ENCODE measurements around the gene ATP5ME. TPM values are rescaled to one million over a fixed set of nuclear protein-coding genes. Genes with fewer than 3 reads are reported as not detected.

Gene ATP5ME
- polyA plus RNA-seq, 3 donors, result 163 to 397 (median 367) TPM

DNA sequence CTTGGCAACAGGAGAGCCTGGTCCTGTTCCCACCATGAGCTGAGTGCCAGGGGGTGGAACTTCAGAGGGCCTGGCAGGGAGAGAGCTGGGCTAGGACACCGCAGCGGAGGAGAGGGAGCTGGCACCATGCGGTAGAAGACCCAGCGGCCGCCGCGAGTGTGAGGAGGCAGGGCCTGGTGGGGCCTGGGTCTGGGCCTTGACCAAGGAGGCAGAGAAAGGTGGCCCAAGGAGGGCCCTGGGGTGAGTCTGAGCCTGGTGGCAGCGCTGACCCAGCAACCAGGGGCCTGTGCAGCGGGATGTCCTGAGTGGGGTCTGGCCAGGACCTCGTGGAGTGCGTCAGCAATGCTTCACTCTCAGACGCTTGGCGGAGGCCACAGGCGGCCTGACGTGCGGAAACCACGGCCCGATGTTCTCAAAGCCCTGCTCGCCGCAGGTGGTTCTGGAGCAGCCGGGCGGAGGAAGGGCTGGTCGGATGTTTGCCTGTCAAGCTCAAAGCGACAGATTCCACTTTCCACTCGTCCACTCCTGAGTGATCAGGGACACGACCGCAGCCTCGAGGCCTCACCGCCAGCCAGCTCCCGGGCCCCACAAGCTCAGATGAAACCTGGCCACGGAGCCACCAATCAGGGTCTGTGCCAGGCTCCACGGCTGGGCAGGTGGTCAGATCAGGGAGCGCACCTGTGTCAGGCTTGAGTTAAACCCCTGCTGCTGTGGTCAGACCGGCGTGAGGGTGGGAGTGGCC, 20.8 kb downstream of the ATP5ME start:
- Histone ChIP-seq H3K9ac (ENCODE audit: insufficient read depth, low read length, poor library complexity, severe bottlenecking) (no peak overlapping the region), H2AFZ (ENCODE audit: insufficient read depth, low read depth, low read length, poor library complexity, severe bottlenecking) (no peak overlapping the region), H3K27ac (ENCODE audit: low read depth in 1 of 2, low read length in 2 of 2) (no peak overlapping the region), H3K4me2 (replicated peaks; ENCODE audit: extremely low read depth, low read length, poor library complexity, severe bottlenecking) (no peak overlapping the region), H3K4me3 (replicated peaks in 1 of 3; ENCODE audit: low read depth in 2 of 3, low read length in 3 of 3) (no peak overlapping the region), H3K4me1 (ENCODE audit: control insufficient read depth in 1 of 2, insufficient read depth in 2 of 2, low read length in 2 of 2) (no peaks in the 10 kb centered on the region), H3K27me3 (ENCODE audit: control insufficient read depth in 2 of 2, insufficient read depth in 2 of 2, low read length in 2 of 2) (peaks cover 0 to 15% of the 10 kb centered on the region in 2 donors), H3K9me3 (replicated peaks in 1 of 2; ENCODE audit: control insufficient read depth in 1 of 2, insufficient read depth in 1 of 2, low read length in 2 of 2) (peaks cover 0 to 5% of the 10 kb centered on the region in 2 donors), H3K79me2 (ENCODE audit: insufficient read depth, low read length) (no peaks in the 10 kb centered on the region), H3K36me3 (replicated peaks in 1 of 2; ENCODE audit: control insufficient read depth in 1 of 2, insufficient read depth in 2 of 2, low read length in 2 of 2) (no peaks in the 10 kb centered on the region), H4K20me1 (ENCODE audit: insufficient read depth, low read length) (no peaks in the 10 kb centered on the region)
- intact Hi-C loops (cut with micrococcal nuclease), result no loop called here
- no peak for DNase-seq
- TF ChIP-seq, protein P1, sequence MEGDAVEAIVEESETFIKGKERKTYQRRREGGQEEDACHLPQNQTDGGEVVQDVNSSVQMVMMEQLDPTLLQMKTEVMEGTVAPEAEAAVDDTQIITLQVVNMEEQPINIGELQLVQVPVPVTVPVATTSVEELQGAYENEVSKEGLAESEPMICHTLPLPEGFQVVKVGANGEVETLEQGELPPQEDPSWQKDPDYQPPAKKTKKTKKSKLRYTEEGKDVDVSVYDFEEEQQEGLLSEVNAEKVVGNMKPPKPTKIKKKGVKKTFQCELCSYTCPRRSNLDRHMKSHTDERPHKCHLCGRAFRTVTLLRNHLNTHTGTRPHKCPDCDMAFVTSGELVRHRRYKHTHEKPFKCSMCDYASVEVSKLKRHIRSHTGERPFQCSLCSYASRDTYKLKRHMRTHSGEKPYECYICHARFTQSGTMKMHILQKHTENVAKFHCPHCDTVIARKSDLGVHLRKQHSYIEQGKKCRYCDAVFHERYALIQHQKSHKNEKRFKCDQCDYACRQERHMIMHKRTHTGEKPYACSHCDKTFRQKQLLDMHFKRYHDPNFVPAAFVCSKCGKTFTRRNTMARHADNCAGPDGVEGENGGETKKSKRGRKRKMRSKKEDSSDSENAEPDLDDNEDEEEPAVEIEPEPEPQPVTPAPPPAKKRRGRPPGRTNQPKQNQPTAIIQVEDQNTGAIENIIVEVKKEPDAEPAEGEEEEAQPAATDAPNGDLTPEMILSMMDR (IDR thresholded peaks at IDR 0.05), result no peak
- Mint-ChIP-seq H3K9me3 (peaks cover 1 to 6% (median 2%) of the 10 kb centered on the region in 7 donors), H3K4me1 (no peaks in the 10 kb centered on the region), H3K36me3 (no peaks in the 10 kb centered on the region), H3K27me3 (ENCODE audit: low read depth in 3 of 3) (peaks cover 12 to 26% (median 20%) of the 10 kb centered on the region in 3 donors), H3K27ac (no peak overlapping the region), H3K4me3 (no peak overlapping the region)
- WGBS (ENCODE audit: insufficient coverage), result 93% methylated on average over 29 of the region's 35 CpGs

DNA sequence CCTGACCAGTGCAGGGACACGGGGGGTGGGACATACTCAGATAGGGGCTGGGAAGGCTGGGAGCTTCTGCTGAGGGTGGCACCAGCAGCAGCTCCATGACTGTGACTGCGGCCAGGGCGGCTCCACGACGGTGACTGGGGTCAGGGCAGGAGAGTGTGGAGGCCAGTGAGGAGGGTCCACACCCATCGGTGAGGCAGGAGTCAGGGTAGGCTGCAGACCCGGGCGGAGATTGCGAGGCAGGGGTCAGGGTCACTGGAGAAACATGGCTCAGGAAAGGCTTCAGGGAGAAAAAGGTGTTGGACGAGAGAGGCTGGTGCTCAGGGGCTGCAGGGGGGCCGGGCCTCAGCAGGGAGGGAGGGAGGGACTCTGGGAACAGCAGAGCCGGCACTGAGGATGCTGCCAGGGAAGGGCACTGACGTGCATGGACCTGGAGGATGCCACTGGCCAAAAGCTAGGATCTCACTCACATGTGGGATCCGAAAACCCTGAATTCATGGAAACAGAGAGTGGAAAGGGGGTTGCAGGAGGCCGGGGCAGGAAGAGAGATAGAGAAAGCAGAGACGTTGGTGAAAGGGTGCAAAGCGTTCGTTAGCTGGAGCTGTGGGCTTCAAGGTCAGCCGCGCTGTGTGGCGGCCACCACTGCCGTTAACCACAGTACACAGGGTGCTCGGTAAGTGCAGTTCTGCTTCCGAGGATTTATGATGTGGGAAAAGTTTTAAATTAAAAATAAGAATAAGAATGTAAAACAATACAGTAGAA, 22.0 kb downstream of the ATP5ME start:
- H3K4me1 Mint-ChIP-seq, result no peaks in the 10 kb centered on the region
- Histone ChIP-seq H4K20me1 (ENCODE audit: insufficient read depth, low read length) (no peaks in the 10 kb centered on the region), H3K27ac (ENCODE audit: low read depth in 1 of 2, low read length in 2 of 2) (no peak overlapping the region), H2AFZ (ENCODE audit: insufficient read depth, low read depth, low read length, poor library complexity, severe bottlenecking) (no peak overlapping the region), H3K4me3 (replicated peaks in 1 of 3; ENCODE audit: low read depth in 2 of 3, low read length in 3 of 3) (no peak overlapping the region), H3K9me3 (replicated peaks in 1 of 2; ENCODE audit: control insufficient read depth in 1 of 2, insufficient read depth in 1 of 2, low read length in 2 of 2) (no peaks in the 10 kb centered on the region), H3K4me1 (ENCODE audit: control insufficient read depth in 1 of 2, insufficient read depth in 2 of 2, low read length in 2 of 2) (no peaks in the 10 kb centered on the region), H3K4me2 (replicated peaks; ENCODE audit: extremely low read depth, low read length, poor library complexity, severe bottlenecking) (no peak overlapping the region), H3K9ac (ENCODE audit: insufficient read depth, low read length, poor library complexity, severe bottlenecking) (no peak overlapping the region), H3K36me3 (replicated peaks in 1 of 2; ENCODE audit: control insufficient read depth in 1 of 2, insufficient read depth in 2 of 2, low read length in 2 of 2) (no peaks in the 10 kb centered on the region), H3K79me2 (ENCODE audit: insufficient read depth, low read length) (no peaks in the 10 kb centered on the region), H3K27me3 (ENCODE audit: control insufficient read depth in 2 of 2, insufficient read depth in 2 of 2, low read length in 2 of 2) (peaks cover 0 to 15% of the 10 kb centered on the region in 2 donors)
- H3K27ac Mint-ChIP-seq, result no peak overlapping the region
- intact Hi-C loops (cut with micrococcal nuclease), result no loop called here
- peaks cover 0 to 7% (median 3%) of the 10 kb centered on the region in 7 donors for H3K9me3 Mint-ChIP-seq
- no peaks in the 10 kb centered on the region for H3K36me3 Mint-ChIP-seq
- DNase-seq, result no peak
- TF ChIP-seq, protein P1 (IDR thresholded peaks at IDR 0.05), result no peak
- no peak overlapping the region for H3K4me3 Mint-ChIP-seq
- WGBS (ENCODE audit: insufficient coverage), result 77% methylated on average over 21 of the region's 24 CpGs
- H3K27me3 Mint-ChIP-seq (ENCODE audit: low read depth in 3 of 3), result peaks cover 14 to 27% (median 24%) of the 10 kb centered on the region in 3 donors
